GM18498 (cell line): ENCODE results near the gene TNRC6C.
"Not testable (repeated sequence)": the region's sequence is repeated elsewhere in the genome, so short reads cannot be mapped to it uniquely, and the experiment has no call there.

Source experiments
- ATAC-seq: cut with Tn5 transposase; IDR thresholded peaks from one replicate; pipeline ENCODE4 v1.9.1; 2021; ENCODE audit warnings: mild to moderate bottlenecking, moderate library complexity; ENCODE audit not compliant: unreplicated experiment

The TNRC6C gene

DNA sequence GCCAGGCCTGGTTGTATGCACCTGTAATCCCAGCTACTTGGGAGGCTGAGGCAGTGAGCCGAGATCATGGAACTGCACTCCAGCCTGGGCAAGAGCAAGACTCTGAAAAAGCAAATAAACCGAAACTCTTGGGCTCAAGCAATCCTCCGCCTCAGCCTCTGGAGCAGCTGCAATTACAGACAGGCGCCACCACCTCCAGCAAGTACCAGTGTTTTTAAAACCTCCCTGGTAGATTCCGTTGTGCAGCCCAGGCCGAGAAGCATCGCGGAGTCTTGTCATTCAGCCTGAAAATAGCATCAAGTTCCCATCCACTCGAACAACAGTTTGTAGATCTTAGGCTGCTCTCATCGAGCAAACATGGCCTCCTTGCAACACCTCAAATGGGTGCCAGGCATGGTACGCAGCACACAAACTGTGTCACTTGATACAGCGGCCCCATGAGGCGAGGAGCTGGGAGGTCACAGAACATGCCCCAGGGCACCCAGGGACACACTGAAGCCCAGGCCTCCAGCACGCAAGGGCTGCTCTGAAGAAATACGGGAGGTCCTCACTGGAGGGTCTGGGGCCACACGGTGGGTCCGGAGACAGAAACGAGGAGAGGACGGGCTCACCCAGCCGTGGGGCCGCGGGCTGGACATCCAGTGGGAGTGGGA is 152.0 kb downstream of the TNRC6C start:
- ATAC-seq: no peak

DNA sequence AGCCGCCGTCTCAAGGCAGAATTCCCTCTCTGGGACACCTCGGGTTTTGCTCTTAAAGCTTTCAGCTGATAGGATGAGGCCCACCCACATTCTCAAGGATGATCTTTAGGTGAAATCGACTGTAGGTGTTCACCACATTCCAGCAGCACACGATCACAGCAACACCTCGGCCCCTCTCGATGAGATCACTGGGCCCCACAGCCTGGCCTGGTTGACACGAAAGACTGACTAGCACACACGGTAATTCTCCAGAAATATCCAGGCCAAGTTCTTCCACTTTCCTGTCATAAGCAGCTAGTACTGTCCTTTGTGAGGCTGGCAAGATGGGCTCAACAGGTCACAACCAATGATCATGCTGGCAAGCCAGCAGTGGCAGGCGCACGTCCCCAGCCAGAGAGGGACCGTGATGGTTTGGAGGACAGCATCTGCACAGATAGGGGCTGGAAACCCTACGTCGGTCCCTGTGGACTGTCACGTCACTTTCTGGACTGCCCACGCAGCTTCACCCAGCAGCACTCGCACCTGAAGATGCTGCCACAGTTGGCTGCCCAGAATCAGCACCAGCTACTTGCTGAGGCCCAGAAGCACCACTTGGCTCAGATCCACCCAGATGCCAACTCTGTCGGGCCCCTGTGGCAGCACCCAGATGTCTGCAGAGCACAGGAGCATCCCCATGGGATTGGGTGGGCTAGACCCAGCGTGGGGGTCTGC is 152.7 kb downstream of the TNRC6C start:
- no peak for ATAC-seq

GRCh38 chr17:78111727-78112517 is 153.4 kb downstream of the TNRC6C start:
- ATAC-seq: no peak

GRCh38 chr17:78112518-78113471 is 154.3 kb downstream of the TNRC6C start:
- ATAC-seq: no peak

DNA sequence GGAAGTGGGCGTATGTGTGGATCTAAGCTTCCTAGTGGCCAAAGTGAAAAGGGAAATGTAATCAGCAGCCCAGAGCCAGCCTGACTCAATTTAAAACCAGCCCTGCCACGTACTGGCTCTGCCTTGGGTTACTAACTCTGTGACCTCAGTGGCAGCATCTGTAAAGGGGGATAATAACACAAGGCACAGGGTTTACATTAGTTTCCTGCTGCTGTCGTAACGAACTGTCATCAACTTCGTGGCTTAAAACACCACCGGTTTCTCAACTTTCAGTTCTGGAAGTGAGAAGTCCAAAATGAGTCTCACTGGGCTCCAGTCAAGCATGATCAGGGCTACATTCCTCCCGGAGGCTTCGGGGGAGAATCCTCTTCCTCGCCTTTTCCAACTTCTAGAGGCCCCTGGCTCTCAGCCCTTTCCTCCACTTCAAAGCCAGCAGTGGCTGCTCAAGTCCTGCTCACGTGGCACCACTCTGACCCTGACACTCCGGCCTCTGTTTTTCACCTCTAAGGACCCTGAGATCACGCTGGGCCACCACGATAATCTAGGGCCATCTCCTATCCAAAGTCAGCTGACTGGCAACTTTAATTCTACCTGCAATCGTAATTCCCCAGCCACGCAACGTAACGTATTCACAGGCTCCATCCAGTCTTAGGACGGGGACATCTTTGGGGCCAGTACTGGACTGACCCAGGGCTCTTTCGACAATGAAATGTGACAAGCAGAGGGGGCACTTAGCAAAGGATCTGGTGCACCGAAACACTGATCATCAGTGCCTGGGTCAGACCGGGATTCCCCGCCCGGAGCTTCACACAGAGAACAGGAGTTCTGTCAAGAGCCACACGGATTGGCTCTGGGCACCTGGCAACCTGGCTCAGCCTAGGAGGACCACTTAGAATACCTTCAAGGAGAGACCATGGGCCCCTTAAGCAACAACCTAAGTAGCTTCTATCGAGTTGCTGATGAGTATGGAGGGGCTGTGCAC is 155.6 kb downstream of the TNRC6C start:
- ATAC-seq: no peak

DNA sequence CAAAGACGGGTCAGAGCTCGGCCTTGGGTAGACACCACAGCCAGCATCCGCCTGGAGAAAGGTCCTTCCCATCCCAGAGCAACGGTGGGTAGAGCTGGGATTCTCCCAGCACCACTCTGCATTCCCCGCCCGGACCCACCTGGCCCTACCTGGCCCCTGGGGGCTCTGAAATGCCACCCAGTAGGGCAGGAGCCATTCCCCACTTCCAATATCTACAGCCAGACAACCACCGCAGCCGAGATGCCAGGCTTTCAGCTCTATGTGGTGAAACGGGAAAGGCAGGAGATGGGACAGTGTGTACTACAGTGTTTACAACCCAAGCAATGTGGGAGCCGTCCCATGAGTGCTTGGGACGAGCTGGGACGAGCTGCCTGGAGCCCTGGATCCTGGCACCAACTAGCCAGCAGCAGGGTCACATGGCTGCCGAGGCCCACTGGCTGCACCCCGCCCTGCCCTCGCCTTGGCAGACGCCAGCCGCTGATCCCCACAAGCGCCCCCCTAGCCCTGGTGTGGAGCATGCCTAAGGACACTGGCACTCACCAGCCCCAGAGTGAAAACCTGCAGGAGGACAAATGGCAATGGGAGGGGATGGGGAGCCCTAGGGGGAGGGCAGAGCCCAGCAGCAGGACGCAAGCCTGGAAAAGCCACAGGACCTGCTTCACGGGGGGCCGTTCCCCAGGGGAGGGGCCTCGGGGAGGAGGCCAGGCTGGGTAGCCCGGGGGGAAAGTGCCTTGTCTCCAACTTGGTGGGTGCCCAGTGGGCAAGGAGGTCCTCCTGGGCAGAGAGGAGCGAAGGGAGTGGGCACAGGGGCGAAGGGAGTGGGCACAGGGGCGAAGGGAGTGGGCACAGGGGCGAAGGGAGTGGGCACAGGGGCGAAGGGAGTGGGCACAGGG is 156.6 kb downstream of the TNRC6C start:
- no peak for ATAC-seq

DNA sequence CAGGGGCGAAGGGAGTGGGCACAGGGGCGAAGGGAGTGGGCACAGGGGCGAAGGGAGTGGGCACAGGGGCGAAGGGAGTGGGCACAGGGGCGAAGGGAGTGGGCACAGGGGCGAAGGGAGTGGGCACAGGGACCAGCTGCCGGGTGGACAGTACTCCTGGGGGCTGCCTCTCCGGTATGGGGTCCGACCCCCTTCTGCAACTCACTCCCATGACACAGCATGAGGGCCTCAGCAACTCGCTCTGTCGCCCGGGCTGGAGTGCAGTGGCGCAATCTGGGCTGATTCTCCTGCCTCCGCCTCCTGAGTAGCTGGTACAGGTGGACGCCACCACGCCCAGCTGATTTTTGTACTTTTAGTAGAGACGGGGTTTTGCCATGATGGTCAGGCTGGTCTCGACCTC is 157.3 kb downstream of the TNRC6C start:
- ATAC-seq: not testable (repeated sequence)

DNA sequence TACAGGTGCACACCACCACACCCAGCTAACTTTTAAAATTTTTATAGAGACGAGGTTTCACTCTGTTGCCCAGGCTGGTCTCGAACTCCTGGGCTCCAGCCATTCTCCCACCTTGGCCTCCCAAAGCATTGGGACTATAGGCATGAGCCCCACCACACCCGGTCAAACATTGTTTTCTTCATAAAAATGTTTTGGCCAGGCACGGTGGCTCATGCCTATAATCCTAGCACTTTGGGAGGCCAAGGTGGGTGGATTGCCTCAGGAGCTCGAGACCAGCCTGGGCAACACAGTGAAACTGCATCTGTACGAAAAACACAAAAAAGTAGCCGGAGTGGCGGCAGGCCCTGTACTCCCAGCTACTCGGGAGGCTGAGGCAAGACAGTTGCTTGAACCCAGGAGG is 157.9 kb downstream of the TNRC6C start:
- no peak for ATAC-seq

DNA sequence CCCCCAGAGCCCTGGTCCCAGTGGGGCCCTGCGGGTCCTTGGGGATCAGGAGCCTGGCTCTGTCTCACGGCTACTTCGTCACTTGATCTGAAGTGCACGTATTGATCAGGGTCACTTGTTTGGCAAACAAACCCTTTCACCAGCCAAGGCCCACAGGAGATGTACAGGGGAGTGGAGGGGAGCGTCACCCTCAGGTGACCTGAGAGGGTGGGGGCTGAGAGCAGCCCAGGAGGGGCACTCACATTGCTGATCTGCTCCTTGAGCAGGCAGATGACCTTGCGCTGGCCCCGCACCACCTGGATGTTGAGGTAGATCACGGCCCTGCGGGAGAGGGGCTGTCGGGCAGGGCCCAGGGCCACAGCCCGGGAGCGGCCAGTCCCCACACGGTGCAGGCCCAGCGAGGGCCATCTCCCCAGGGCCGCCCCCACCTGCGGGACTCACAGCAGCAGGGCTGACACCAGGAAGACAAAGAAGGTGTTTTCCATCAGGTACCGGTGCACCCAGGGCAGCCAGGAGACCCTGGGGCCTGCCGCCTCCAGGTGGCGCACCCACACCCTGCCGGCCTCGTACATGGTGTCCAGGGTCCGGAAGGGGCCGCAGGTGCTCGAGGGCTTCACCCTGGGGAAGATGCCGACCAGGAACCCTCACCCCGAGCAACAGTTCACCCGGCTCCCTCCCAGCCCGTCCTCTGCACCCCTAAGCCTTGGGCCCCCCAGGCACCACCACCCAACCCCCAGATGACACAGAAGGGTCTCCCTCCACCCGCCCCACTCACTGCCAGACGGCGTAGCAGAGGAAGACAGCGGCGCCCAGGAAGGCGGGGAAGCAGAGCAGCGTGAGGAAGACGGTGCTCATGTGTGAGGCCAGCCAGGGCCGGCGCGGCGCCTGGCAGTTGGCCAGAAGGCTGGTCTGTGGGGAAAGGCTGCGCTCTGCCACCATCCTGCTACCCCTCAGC is 158.8 kb downstream of the TNRC6C start:
- ATAC-seq: no peak

DNA sequence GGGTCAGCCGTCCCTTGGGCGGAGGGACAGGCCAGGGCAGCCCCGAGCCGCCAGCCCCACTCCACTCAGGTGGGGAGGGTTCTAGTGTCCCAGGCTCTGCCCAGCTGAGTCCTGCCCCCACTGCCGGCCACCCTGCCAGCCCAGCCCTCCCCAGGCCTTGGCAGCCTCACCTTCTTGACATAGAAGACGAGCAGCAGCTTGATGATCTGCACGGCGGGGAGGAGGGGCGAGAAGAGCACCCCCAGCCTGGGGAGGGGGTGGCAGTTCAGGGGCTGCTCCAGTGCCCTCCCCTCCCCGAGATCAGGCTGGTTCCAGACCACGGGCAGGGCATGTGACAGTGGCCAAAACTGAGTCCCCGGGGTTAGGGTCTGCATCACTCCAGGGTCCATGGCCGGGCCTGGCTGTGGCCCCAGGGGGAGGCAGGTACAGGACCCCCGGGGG is 160.3 kb downstream of the TNRC6C start:
- no peak for ATAC-seq

DNA sequence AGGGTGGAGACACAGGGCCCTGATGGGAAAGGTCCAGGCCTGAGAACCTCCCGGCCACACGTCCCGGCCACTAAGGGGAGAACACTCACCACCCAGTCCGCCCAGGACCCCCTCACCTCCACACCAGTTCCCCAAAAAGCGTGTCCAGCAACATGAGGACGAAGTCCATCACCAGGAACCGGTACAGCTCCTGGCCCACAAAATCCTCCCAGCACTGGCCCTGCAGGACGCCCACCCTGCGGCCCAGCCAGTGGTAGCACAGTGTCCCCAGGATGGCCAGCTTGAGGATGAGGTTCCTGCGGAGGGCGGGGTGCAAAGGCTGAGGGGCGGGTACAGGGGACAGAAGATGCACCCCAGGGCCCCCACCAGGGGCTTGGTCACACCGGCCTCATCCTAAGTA is 162.0 kb downstream of the TNRC6C start:
- ATAC-seq: no peak

GRCh38 chr17:78120971-78121800 is 162.7 kb downstream of the TNRC6C start:
- no peak for ATAC-seq

- no peak for ATAC-seq
Observed at GRCh38 chr17:78121801-78122215, 163.3 kb downstream of the TNRC6C start.

- ATAC-seq: no peak
Observed at GRCh38 chr17:78122216-78122930, 163.9 kb downstream of the TNRC6C start.

DNA sequence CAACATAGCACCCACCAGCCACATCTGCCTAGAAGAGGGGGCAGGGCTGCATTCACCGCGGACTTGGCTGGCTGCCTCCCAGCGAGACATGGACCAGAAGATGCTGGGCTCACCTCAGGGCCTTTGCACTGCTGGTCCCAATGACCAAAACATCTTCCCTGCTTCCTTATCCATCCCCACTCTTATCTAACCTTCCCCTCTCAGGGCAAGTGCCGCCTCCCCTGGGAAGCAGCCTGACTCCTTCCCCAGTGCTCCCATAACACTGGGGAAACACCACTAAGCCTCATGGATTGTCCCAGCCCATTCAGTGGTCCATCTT is 164.4 kb downstream of the TNRC6C start:
- no peak for ATAC-seq
